ENCODE data around the gene DDX41.

The DDX41 gene

GRCh38 chr5:177530638-177531037 is 13.9 kb upstream of the DDX41 start:
- peaks cover 55 to 94% of the 10 kb centered on the region in 2 donors for H3K36me3 ChIP-seq (replicated peaks in 1 of 2; ENCODE audit: control insufficient read depth in 2 of 2, insufficient read depth in 2 of 2, low read length in 2 of 2)
- no peaks in the 10 kb centered on the region for H3K9me3 ChIP-seq (replicated peaks in 1 of 2; ENCODE audit: control insufficient read depth in 2 of 2, insufficient read depth in 1 of 2, low read depth in 1 of 2, low read length in 2 of 2)
- no CpG with 5 or more reads among the region's 3 CpGs for WGBS, 2 donors (ENCODE audit: extremely low coverage in 2 of 2, insufficient read length in 2 of 2, insufficient replicate concordance in 1 of 2)
- H3K18ac ChIP-seq (ENCODE audit: low read length): no peak overlapping the region
- no peak overlapping the region for H2BK15ac ChIP-seq (ENCODE audit: low read length)
- no peak overlapping the region for H3K9ac ChIP-seq (ENCODE audit: low read depth, low read length, poor library complexity)
- H3K27ac ChIP-seq (replicated peaks; ENCODE audit: low read length): no peak overlapping the region
- no peak overlapping the region for H3K4ac ChIP-seq (ENCODE audit: low read length)
- H3K4me1 ChIP-seq (ENCODE audit: control insufficient read depth in 2 of 2, insufficient read depth in 1 of 2, low read depth in 1 of 2, low read length in 2 of 2): no peaks in the 10 kb centered on the region
- H2AFZ ChIP-seq (ENCODE audit: low read length): no peak overlapping the region
- no peak overlapping the region for H4K8ac ChIP-seq (ENCODE audit: low read depth, low read length)
- H2BK5ac ChIP-seq (ENCODE audit: low read length): no peak overlapping the region
- no peak overlapping the region for H3K23ac ChIP-seq (ENCODE audit: low read depth, low read length, poor library complexity)
- no peak overlapping the region for H2AK5ac ChIP-seq (ENCODE audit: low read depth, low read length)
- no peak overlapping the region for H2BK12ac ChIP-seq (ENCODE audit: low read length)
- H3K79me1 ChIP-seq (ENCODE audit: low read depth, low read length): peaks cover 2% of the 10 kb centered on the region
- no peak overlapping the region for H3K4me2 ChIP-seq (ENCODE audit: insufficient read depth, low read length, poor library complexity, severe bottlenecking)
- H3K27me3 ChIP-seq (ENCODE audit: control insufficient read depth in 3 of 3, insufficient read depth in 3 of 3, low read depth in 1 of 3, low read length in 3 of 3): no peaks in the 10 kb centered on the region
- DNase-seq (ENCODE audit: low spot score): no peak
- no peak overlapping the region for H3K14ac ChIP-seq (ENCODE audit: low read length)
- H3K4me3 ChIP-seq (ENCODE audit: low read length in 2 of 2): no peak overlapping the region
- H2BK120ac ChIP-seq (ENCODE audit: low read depth, low read length): no peak overlapping the region
- no peak overlapping the region for H4K91ac ChIP-seq (ENCODE audit: low read depth, low read length, poor library complexity)

DNA sequence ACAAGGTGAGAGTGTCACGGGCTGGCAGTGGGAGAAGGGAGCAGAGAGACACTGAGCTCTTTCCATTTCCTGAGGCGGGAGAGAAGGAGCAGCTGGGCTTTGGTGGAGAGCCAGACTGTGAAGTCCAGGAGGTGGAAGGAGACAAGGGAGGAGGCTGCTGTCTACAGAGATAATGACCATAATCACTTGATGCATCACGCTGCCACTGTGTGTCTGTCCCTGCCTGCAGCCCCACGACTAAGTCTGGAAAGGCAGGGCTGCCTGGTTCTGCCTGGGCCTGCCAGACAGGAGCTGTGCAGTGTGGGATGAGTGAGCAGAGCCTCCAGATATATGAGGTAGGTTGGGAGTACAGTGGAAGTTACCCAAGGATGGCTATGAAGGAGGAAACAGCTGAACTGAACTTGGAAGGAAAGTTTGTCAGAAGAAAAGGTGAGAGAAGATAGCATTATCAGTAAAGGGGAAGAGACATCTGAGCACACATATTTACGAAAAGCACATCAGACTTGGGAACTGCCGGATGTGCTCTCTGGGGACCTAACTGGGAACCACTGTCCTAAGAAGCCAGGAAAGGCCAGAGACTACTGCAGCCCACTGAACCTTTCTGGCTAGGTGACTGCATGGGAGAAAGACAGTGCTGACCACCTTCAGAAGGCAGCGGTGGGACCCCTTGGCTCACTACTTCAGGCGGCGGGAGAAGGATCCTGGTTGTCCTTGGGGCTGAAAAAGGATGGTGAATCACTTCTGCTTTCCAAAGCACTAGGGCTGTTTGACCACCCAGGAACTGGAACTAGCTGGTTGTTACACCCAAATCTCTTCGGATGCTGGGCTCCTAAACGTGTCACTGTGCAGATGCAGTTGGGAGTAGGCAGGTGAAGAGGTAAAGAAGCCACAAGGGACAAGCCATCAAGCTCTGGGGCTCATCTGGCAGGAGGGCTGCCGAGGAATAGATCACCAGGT is 12.8 kb upstream of the DDX41 start:
- no peak overlapping the region for H3K4ac ChIP-seq (ENCODE audit: low read length)
- H2BK120ac ChIP-seq (ENCODE audit: low read depth, low read length): no peak overlapping the region
- no peak overlapping the region for H4K8ac ChIP-seq (ENCODE audit: low read depth, low read length)
- H3K9me3 ChIP-seq (replicated peaks in 1 of 2; ENCODE audit: control insufficient read depth in 2 of 2, insufficient read depth in 1 of 2, low read depth in 1 of 2, low read length in 2 of 2): no peaks in the 10 kb centered on the region
- H3K27ac ChIP-seq (replicated peaks; ENCODE audit: low read length): no peak overlapping the region
- H3K79me1 ChIP-seq (ENCODE audit: low read depth, low read length): peaks cover 2% of the 10 kb centered on the region
- no peak overlapping the region for H3K23ac ChIP-seq (ENCODE audit: low read depth, low read length, poor library complexity)
- no peak overlapping the region for H2AK5ac ChIP-seq (ENCODE audit: low read depth, low read length)
- H2BK15ac ChIP-seq (ENCODE audit: low read length): no peak overlapping the region
- peaks cover 65 to 94% of the 10 kb centered on the region in 2 donors for H3K36me3 ChIP-seq (replicated peaks in 1 of 2; ENCODE audit: control insufficient read depth in 2 of 2, insufficient read depth in 2 of 2, low read length in 2 of 2)
- no peak overlapping the region for H3K4me3 ChIP-seq (ENCODE audit: low read length in 2 of 2)
- no CpG with 5 or more reads among the region's 12 CpGs for WGBS, 2 donors (ENCODE audit: extremely low coverage in 2 of 2, insufficient read length in 2 of 2, insufficient replicate concordance in 1 of 2)
- H3K9ac ChIP-seq (ENCODE audit: low read depth, low read length, poor library complexity): no peak overlapping the region
- no peak overlapping the region for H3K18ac ChIP-seq (ENCODE audit: low read length)
- no peak overlapping the region for H3K4me2 ChIP-seq (ENCODE audit: insufficient read depth, low read length, poor library complexity, severe bottlenecking)
- H3K14ac ChIP-seq (ENCODE audit: low read length): no peak overlapping the region
- H2BK12ac ChIP-seq (ENCODE audit: low read length): no peak overlapping the region
- no peak for DNase-seq (ENCODE audit: low spot score)
- H3K4me1 ChIP-seq (ENCODE audit: control insufficient read depth in 2 of 2, insufficient read depth in 1 of 2, low read depth in 1 of 2, low read length in 2 of 2): no peaks in the 10 kb centered on the region
- H3K27me3 ChIP-seq (ENCODE audit: control insufficient read depth in 3 of 3, insufficient read depth in 3 of 3, low read depth in 1 of 3, low read length in 3 of 3): no peaks in the 10 kb centered on the region
- H2BK5ac ChIP-seq (ENCODE audit: low read length): no peak overlapping the region
- no peak overlapping the region for H4K91ac ChIP-seq (ENCODE audit: low read depth, low read length, poor library complexity)
- no peak overlapping the region for H2AFZ ChIP-seq (ENCODE audit: low read length)

- WGBS, 2 donors (ENCODE audit: extremely low coverage in 2 of 2, insufficient read length in 2 of 2, insufficient replicate concordance in 1 of 2): no CpG with 5 or more reads among the region's 10 CpGs
- H3K36me3 ChIP-seq (replicated peaks in 1 of 2; ENCODE audit: control insufficient read depth in 2 of 2, insufficient read depth in 2 of 2, low read length in 2 of 2): peaks cover 70 to 96% of the 10 kb centered on the region in 2 donors
- H4K8ac ChIP-seq (ENCODE audit: low read depth, low read length): no peak overlapping the region
These were observed 11.9 kb upstream of the DDX41 start for GRCh38 chr5:177528631-177529030.

DNA sequence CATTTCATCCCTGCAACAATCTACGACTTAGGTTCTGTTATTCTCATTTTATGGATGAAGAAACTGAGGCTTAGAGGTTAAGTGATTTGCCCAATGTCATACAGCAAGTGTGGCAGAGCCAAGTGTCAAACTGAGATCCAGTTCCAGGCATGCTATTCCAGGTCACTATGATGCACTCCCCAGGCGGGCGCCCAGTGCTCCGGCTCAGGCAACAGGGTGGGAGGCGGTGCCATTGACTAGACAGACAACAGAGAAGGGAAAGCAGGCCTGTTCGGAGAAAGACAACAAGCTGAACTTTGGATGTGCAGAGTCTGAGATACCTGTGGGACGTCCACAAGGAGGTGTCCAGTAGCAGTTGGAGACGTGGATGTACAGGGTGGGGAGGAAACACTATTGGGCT is 10.8 kb upstream of the DDX41 start:
- Histone ChIP-seq H2BK12ac (ENCODE audit: low read length) (no peak overlapping the region), H3K79me1 (ENCODE audit: low read depth, low read length) (no peaks in the 10 kb centered on the region), H4K8ac (ENCODE audit: low read depth, low read length) (no peak overlapping the region), H3K18ac (ENCODE audit: low read length) (no peak overlapping the region), H3K4me3 (ENCODE audit: low read length in 2 of 2) (no peak overlapping the region), H2BK120ac (ENCODE audit: low read depth, low read length) (no peak overlapping the region), H3K27ac (replicated peaks; ENCODE audit: low read length) (no peak overlapping the region), H3K14ac (ENCODE audit: low read length) (no peak overlapping the region), H3K4me1 (ENCODE audit: control insufficient read depth in 2 of 2, insufficient read depth in 1 of 2, low read depth in 1 of 2, low read length in 2 of 2) (no peaks in the 10 kb centered on the region), H3K23ac (ENCODE audit: low read depth, low read length, poor library complexity) (no peak overlapping the region), H3K4ac (ENCODE audit: low read length) (no peak overlapping the region), H3K4me2 (ENCODE audit: insufficient read depth, low read length, poor library complexity, severe bottlenecking) (no peak overlapping the region), H4K91ac (ENCODE audit: low read depth, low read length, poor library complexity) (no peak overlapping the region), H2AFZ (ENCODE audit: low read length) (no peak overlapping the region), H3K27me3 (ENCODE audit: control insufficient read depth in 3 of 3, insufficient read depth in 3 of 3, low read depth in 1 of 3, low read length in 3 of 3) (no peaks in the 10 kb centered on the region), H3K9me3 (replicated peaks in 1 of 2; ENCODE audit: control insufficient read depth in 2 of 2, insufficient read depth in 1 of 2, low read depth in 1 of 2, low read length in 2 of 2) (no peaks in the 10 kb centered on the region), H2AK5ac (ENCODE audit: low read depth, low read length) (no peak overlapping the region), H2BK5ac (ENCODE audit: low read length) (no peak overlapping the region), H3K9ac (ENCODE audit: low read depth, low read length, poor library complexity) (no peak overlapping the region), H3K36me3 (replicated peaks in 1 of 2; ENCODE audit: control insufficient read depth in 2 of 2, insufficient read depth in 2 of 2, low read length in 2 of 2) (peaks cover 68 to 95% of the 10 kb centered on the region in 2 donors), H2BK15ac (ENCODE audit: low read length) (no peak overlapping the region)
- no peak for DNase-seq (ENCODE audit: low spot score)
- no CpG with 5 or more reads among the region's 8 CpGs for WGBS, 2 donors (ENCODE audit: extremely low coverage in 2 of 2, insufficient read length in 2 of 2, insufficient replicate concordance in 1 of 2)

More at GRCh38 chr5:177528631-177529030, 11.9 kb upstream of the DDX41 start:
- Histone ChIP-seq H2BK120ac (ENCODE audit: low read depth, low read length) (no peak overlapping the region), H4K91ac (ENCODE audit: low read depth, low read length, poor library complexity) (no peak overlapping the region), H2BK12ac (ENCODE audit: low read length) (no peak overlapping the region), H2BK15ac (ENCODE audit: low read length) (no peak overlapping the region), H3K4me1 (ENCODE audit: control insufficient read depth in 2 of 2, insufficient read depth in 1 of 2, low read depth in 1 of 2, low read length in 2 of 2) (no peaks in the 10 kb centered on the region), H3K23ac (ENCODE audit: low read depth, low read length, poor library complexity) (no peak overlapping the region), H3K4ac (ENCODE audit: low read length) (no peak overlapping the region), H3K14ac (ENCODE audit: low read length) (no peak overlapping the region), H3K79me1 (ENCODE audit: low read depth, low read length) (peaks cover 2% of the 10 kb centered on the region), H3K27ac (replicated peaks; ENCODE audit: low read length) (no peak overlapping the region), H3K4me3 (ENCODE audit: low read length in 2 of 2) (no peak overlapping the region), H3K27me3 (ENCODE audit: control insufficient read depth in 3 of 3, insufficient read depth in 3 of 3, low read depth in 1 of 3, low read length in 3 of 3) (no peaks in the 10 kb centered on the region), H2AFZ (ENCODE audit: low read length) (no peak overlapping the region), H3K4me2 (ENCODE audit: insufficient read depth, low read length, poor library complexity, severe bottlenecking) (no peak overlapping the region), H3K9ac (ENCODE audit: low read depth, low read length, poor library complexity) (no peak overlapping the region), H3K18ac (ENCODE audit: low read length) (no peak overlapping the region), H2AK5ac (ENCODE audit: low read depth, low read length) (no peak overlapping the region), H3K9me3 (replicated peaks in 1 of 2; ENCODE audit: control insufficient read depth in 2 of 2, insufficient read depth in 1 of 2, low read depth in 1 of 2, low read length in 2 of 2) (no peaks in the 10 kb centered on the region), H2BK5ac (ENCODE audit: low read length) (no peak overlapping the region)
- DNase-seq (ENCODE audit: low spot score): no peak
